ENCODE results near the gene C10orf90.

The C10orf90 gene

GRCh38 chr10:126425032-126425431, 245.5 kb downstream of the C10orf90 start:
- TF ChIP-seq PPARA (CRISPR knock-in tag; IDR thresholded peaks at IDR 0.05; ENCODE audit: borderline replicate concordance) (no peak), ZFP3 (CRISPR knock-in tag; IDR thresholded peaks at IDR 0.05) (no peak), BACH2 (CRISPR knock-in tag; IDR thresholded peaks at IDR 0.05; ENCODE audit: borderline replicate concordance) (no peak), CSRNP3 (CRISPR knock-in tag; IDR thresholded peaks at IDR 0.05) (no peak), RARB (CRISPR knock-in tag; IDR thresholded peaks at IDR 0.05) (no peak), SNAI2 (CRISPR knock-in tag; IDR thresholded peaks at IDR 0.05) (no peak), ZC3H10 (CRISPR knock-in tag; IDR thresholded peaks at IDR 0.05) (no peak), OSR1 (CRISPR knock-in tag; IDR thresholded peaks at IDR 0.05) (no peak), ESRRG (CRISPR knock-in tag; IDR thresholded peaks at IDR 0.05) (no peak), CSDC2 (CRISPR knock-in tag; IDR thresholded peaks at IDR 0.05) (no peak), ARNTL (CRISPR knock-in tag; IDR thresholded peaks at IDR 0.05; ENCODE audit: borderline replicate concordance, low read depth) (no peak)
- no peak for ATAC-seq

GRCh38 chr10:126423732-126424491, 246.6 kb downstream of the C10orf90 start:
- no peak for ATAC-seq
- no peak for TF ChIP-seq ZC3H10 (CRISPR knock-in tag; IDR thresholded peaks at IDR 0.05)
- TF ChIP-seq ESRRG (CRISPR knock-in tag; IDR thresholded peaks at IDR 0.05), result no peak
- TF ChIP-seq TOX (CRISPR knock-in tag; IDR thresholded peaks at IDR 0.05; ENCODE audit: borderline replicate concordance), result no peak
- TF ChIP-seq ZNF565 (CRISPR knock-in tag; conservative IDR thresholded peaks at IDR 0.05; ENCODE audit: low read depth), result no peak
- no peak for TF ChIP-seq ZNF8 (CRISPR knock-in tag; IDR thresholded peaks at IDR 0.05)
- TF ChIP-seq BACH2 (CRISPR knock-in tag; IDR thresholded peaks at IDR 0.05; ENCODE audit: borderline replicate concordance), result no peak
- TF ChIP-seq SNAI2 (CRISPR knock-in tag; IDR thresholded peaks at IDR 0.05), result no peak
- TF ChIP-seq ZFP3 (CRISPR knock-in tag; IDR thresholded peaks at IDR 0.05), result no peak
- no peak for TF ChIP-seq OSR1 (CRISPR knock-in tag; IDR thresholded peaks at IDR 0.05)
- no peak for TF ChIP-seq RARB (CRISPR knock-in tag; IDR thresholded peaks at IDR 0.05)
- TF ChIP-seq, protein P1, sequence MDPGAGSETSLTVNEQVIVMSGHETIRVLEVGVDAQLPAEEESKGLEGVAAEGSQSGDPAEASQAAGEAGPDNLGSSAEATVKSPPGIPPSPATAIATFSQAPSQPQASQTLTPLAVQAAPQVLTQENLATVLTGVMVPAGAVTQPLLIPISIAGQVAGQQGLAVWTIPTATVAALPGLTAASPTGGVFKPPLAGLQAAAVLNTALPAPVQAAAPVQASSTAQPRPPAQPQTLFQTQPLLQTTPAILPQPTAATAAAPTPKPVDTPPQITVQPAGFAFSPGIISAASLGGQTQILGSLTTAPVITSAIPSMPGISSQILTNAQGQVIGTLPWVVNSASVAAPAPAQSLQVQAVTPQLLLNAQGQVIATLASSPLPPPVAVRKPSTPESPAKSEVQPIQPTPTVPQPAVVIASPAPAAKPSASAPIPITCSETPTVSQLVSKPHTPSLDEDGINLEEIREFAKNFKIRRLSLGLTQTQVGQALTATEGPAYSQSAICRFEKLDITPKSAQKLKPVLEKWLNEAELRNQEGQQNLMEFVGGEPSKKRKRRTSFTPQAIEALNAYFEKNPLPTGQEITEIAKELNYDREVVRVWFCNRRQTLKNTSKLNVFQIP (CRISPR knock-in tag; IDR thresholded peaks at IDR 0.05; ENCODE audit: borderline replicate concordance, low read depth), result no peak
- TF ChIP-seq, protein P2, sequence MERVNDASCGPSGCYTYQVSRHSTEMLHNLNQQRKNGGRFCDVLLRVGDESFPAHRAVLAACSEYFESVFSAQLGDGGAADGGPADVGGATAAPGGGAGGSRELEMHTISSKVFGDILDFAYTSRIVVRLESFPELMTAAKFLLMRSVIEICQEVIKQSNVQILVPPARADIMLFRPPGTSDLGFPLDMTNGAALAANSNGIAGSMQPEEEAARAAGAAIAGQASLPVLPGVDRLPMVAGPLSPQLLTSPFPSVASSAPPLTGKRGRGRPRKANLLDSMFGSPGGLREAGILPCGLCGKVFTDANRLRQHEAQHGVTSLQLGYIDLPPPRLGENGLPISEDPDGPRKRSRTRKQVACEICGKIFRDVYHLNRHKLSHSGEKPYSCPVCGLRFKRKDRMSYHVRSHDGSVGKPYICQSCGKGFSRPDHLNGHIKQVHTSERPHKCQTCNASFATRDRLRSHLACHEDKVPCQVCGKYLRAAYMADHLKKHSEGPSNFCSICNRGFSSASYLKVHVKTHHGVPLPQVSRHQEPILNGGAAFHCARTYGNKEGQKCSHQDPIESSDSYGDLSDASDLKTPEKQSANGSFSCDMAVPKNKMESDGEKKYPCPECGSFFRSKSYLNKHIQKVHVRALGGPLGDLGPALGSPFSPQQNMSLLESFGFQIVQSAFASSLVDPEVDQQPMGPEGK (CRISPR knock-in tag; IDR thresholded peaks at IDR 0.05; ENCODE audit: borderline replicate concordance), result no peak
- no peak for TF ChIP-seq CSRNP3 (CRISPR knock-in tag; IDR thresholded peaks at IDR 0.05)
- TF ChIP-seq, protein P3, sequence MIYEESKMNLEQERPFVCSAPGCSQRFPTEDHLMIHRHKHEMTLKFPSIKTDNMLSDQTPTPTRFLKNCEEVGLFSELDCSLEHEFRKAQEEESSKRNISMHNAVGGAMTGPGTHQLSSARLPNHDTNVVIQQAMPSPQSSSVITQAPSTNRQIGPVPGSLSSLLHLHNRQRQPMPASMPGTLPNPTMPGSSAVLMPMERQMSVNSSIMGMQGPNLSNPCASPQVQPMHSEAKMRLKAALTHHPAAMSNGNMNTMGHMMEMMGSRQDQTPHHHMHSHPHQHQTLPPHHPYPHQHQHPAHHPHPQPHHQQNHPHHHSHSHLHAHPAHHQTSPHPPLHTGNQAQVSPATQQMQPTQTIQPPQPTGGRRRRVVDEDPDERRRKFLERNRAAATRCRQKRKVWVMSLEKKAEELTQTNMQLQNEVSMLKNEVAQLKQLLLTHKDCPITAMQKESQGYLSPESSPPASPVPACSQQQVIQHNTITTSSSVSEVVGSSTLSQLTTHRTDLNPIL (CRISPR knock-in tag; IDR thresholded peaks at IDR 0.05; ENCODE audit: low read depth), result no peak
- TF ChIP-seq CSDC2 (CRISPR knock-in tag; IDR thresholded peaks at IDR 0.05), result no peak
- no peak for TF ChIP-seq PPARA (CRISPR knock-in tag; IDR thresholded peaks at IDR 0.05; ENCODE audit: borderline replicate concordance)

- ATAC-seq, result no peak
- TF ChIP-seq ZNF8 (CRISPR knock-in tag; IDR thresholded peaks at IDR 0.05) (no peak), TCF4 (CRISPR knock-in tag; IDR thresholded peaks at IDR 0.05; ENCODE audit: borderline replicate concordance) (no peak), ZFP30 (CRISPR knock-in tag; IDR thresholded peaks at IDR 0.05) (no peak), PPARA (CRISPR knock-in tag; IDR thresholded peaks at IDR 0.05; ENCODE audit: borderline replicate concordance) (no peak), RARB (CRISPR knock-in tag; IDR thresholded peaks at IDR 0.05) (no peak), ZNF70 (CRISPR knock-in tag; IDR thresholded peaks at IDR 0.05) (no peak), ESRRG (CRISPR knock-in tag; IDR thresholded peaks at IDR 0.05) (no peak), GLIS3 (CRISPR knock-in tag; IDR thresholded peaks at IDR 0.05) (no peak), TOX (CRISPR knock-in tag; IDR thresholded peaks at IDR 0.05; ENCODE audit: borderline replicate concordance) (no peak), ARNTL (CRISPR knock-in tag; IDR thresholded peaks at IDR 0.05; ENCODE audit: borderline replicate concordance, low read depth) (no peak), ZFP3 (CRISPR knock-in tag; IDR thresholded peaks at IDR 0.05) (no peak)
- TF ChIP-seq, protein P1 (CRISPR knock-in tag; IDR thresholded peaks at IDR 0.05; ENCODE audit: borderline replicate concordance, low read depth), result no peak
- TF ChIP-seq, protein P2 (CRISPR knock-in tag; IDR thresholded peaks at IDR 0.05; ENCODE audit: borderline replicate concordance), result no peak
- TF ChIP-seq, protein P3 (CRISPR knock-in tag; IDR thresholded peaks at IDR 0.05; ENCODE audit: low read depth), result no peak
Observed at GRCh38 chr10:126422567-126422966, 247.9 kb downstream of the C10orf90 start.
